ENCODE data around the gene NBPF1. TPM values are rescaled to one million over a fixed set of nuclear protein-coding genes. Genes with fewer than 3 reads are reported as not detected.

NBPF1 gene
- 15.4 to 23.6 TPM (median 22.8 TPM) in 5 replicates for total RNA-seq (2022; extraction: Qiagen RNA extraction; ENCODE audit: low read depth)

GRCh38 chr1:16613185-16614147, at the start of gene NBPF1:
Gene NBPF1 (minus strand): TSS chr1:16613564.

GRCh38 chr1:16514107-16515055, 99.0 kb downstream of the NBPF1 start, which contains the start of gene RNU1-1:
Gene RNU1-1 (minus strand): TSS chr1:16514285.

Other genes with a start within 250 kb of the NBPF1 start
- 75.5 to 95.8 TPM (median 89.8 TPM) in 5 replicates for gene SZRD1, start 246.3 kb downstream of the NBPF1 start, total RNA-seq (2022; extraction: Qiagen RNA extraction; ENCODE audit: low read depth)
- 0.06 to 0.12 TPM (median 0.09 TPM) in 4 of 5 replicates, not detected in the other for gene SPATA21, start 176.1 kb downstream of the NBPF1 start, total RNA-seq (2022; extraction: Qiagen RNA extraction; ENCODE audit: low read depth)
- 40.3 to 42.7 TPM (median 40.6 TPM) in 5 replicates for gene NECAP2, start 172.8 kb downstream of the NBPF1 start, total RNA-seq (2022; extraction: Qiagen RNA extraction; ENCODE audit: low read depth)
- not detected in 5 replicates for gene RNU1-1, start 99.3 kb downstream of the NBPF1 start, total RNA-seq (2022; extraction: Qiagen RNA extraction; ENCODE audit: low read depth)
- gene RNU1-3, start 53.4 kb upstream of the NBPF1 start, total RNA-seq (2022; extraction: Qiagen RNA extraction; ENCODE audit: low read depth) = not detected in 5 replicates
- gene RNU1-4, start 127.0 kb upstream of the NBPF1 start, total RNA-seq (2022; extraction: Qiagen RNA extraction; ENCODE audit: low read depth) = not detected in 5 replicates